HG02884 (cell line): ENCODE measurements around the gene PDE4DIP.
"Not testable (repeated sequence)": the region's sequence is repeated elsewhere in the genome, so short reads cannot be mapped to it uniquely, and the experiment has no call there.

Source experiments
- ATAC-seq: cut with Tn5 transposase; IDR thresholded peaks from one replicate; pipeline ENCODE4 v1.9.1; 2021; ENCODE audit warnings: mild to moderate bottlenecking, moderate library complexity; ENCODE audit not compliant: unreplicated experiment

Gene PDE4DIP

GRCh38 chr1:148916222-148916621 is 72.0 kb downstream of the PDE4DIP start:
- ATAC-seq = not testable (repeated sequence)

- not testable (repeated sequence) for ATAC-seq
These were observed 72.6 kb downstream of the PDE4DIP start for GRCh38 chr1:148916695-148917348.

- ATAC-seq = not testable (repeated sequence)
These were observed 74.7 kb downstream of the PDE4DIP start for GRCh38 chr1:148918836-148919447.

GRCh38 chr1:148921047-148921446 is 76.8 kb downstream of the PDE4DIP start:
- not testable (repeated sequence) for ATAC-seq

DNA sequence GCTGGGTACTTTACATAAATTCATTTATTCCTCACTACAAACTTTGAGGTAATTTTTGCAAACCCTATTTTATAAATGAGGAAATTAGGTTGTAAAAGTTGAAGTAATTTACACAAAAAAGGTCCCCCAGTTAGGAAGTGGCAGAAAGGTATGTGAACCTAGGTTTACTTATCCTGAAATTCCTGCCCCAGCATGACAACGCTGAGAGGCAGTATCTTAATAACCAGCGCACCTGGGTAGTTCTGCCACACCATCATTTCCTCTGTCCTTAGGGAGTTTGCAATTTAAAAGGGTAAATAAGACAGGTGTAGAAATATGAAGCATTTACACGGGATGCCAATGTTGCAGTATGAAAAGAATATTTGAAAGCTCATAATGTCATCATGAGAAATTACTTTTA is 79.6 kb downstream of the PDE4DIP start:
- not testable (repeated sequence) for ATAC-seq

GRCh38 chr1:148927645-148928044 is 83.4 kb downstream of the PDE4DIP start:
- ATAC-seq = not testable (repeated sequence)

DNA sequence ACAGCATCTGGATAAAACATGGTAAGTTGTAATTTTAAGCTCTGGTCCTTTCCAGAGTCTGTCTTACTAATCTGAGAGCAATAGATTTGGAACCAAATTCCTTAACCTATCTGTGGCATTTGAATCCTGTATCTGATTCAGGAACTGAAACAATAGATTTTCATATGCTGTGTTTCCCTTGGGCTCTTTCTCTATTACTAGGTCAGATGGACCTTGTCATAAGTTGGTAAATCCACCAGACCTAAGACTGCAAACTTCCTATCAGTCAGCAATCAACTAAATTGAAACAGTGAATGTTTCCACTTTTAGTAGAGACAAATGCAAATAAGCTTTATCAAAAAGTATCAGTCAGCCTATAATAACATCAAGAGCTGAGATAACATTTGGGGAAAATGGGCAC is 85.0 kb downstream of the PDE4DIP start:
- ATAC-seq = not testable (repeated sequence)

- not testable (repeated sequence) for ATAC-seq
These were observed 91.3 kb downstream of the PDE4DIP start for GRCh38 chr1:148935381-148936002.

DNA sequence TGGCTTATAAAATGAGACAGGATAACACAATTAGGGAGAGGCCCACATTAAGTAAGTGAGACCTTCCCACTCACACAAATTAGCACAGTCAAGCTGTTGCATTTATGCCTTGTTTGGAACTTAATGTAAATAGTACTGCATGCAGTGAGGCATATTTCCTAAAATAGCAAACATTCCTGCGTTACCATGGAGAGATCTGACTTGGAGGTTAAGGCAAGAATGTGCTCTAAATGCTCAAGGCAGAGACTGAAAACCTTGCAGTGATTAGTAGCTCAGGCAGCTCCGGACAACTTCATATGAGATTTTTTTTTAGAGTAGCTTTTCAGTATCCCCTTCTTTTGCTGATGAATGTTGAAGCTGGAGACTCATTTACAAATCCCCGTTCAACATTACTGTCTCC is 98.7 kb downstream of the PDE4DIP start:
- not testable (repeated sequence) for ATAC-seq

DNA sequence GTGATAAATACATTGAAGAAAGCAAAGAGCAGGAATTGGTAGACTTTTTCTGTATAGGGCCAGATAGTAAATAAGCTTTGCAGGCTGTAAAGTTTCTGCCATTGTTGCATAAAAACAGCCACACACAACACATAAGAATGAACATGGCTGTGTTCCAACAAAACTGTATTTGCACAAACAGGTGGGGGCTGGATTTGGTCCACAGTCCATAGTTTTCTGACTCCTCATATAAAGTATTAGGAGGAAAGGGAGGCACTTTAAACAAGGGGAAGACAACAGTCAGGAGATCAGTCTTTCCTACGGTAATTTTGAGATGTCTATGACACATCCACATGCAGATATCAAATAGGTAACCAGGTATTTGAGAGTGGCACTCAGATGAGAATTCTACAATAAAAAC is 100.9 kb downstream of the PDE4DIP start:
- not testable (repeated sequence) for ATAC-seq

DNA sequence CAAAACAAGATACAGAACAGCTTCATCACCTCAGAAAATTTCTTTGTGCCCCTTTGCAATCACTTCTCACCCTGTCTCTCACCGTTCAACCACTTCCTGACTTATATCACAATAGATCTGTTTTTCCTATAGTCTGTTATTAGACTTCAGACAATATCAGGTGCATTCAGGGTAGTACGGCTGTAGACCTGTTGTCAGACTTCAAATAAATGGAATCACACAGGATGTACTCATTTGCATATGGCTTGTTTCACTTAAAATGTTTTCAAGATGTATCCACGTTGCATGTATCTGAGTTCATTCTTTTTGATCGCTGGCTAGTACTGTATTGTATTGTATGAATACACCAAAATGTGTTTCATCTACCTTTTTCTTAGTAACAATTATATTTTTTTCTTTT is 104.5 kb downstream of the PDE4DIP start:
- ATAC-seq = not testable (repeated sequence)

DNA sequence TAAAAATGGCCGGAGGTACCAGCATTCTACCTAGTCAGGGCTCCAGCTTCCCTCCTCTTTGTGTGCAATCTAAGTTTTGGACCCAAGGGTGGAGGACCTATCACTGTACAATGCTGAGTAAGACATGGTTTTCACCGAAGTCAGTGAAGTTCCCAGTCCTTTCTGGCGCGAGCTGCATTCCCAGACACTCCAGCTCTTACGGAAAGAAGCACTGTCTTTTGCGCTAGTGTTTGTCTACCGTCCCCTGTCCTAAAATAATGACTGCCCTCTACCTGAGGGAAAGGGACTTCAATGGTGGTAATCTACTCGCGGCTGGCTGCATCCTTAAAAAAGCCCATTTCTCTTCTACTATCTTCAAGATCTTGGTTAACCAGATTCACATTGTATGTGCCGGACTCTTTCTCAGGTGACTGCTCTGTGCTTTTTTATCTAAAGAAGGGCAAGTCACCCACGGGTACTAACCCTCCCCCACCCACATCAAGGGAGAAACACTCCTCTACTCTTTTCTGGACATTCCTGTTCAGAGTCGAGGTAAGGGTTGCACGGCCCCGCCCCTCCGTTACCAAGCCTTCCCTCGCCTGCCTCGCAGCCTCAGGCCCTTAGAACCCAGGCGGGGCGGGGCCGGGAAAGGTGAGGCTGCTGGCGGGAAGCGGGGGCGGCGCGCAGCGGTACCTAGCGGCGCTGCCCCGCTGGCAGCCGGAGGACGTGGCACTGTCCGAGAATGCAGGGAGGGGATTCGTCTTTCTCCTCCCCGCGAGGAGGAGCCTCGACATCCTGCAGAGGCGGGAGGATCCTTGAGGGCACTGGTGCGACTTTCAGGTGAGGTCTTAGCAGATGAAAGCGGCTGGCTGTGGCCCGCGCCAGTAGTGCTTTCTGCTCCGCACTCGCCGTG is 107.4 kb downstream of the PDE4DIP start:
- ATAC-seq = peak; percentile 58

GRCh38 chr1:148952253-148952937 is 108.2 kb downstream of the PDE4DIP start:
- ATAC-seq = peak; percentile 69

DNA sequence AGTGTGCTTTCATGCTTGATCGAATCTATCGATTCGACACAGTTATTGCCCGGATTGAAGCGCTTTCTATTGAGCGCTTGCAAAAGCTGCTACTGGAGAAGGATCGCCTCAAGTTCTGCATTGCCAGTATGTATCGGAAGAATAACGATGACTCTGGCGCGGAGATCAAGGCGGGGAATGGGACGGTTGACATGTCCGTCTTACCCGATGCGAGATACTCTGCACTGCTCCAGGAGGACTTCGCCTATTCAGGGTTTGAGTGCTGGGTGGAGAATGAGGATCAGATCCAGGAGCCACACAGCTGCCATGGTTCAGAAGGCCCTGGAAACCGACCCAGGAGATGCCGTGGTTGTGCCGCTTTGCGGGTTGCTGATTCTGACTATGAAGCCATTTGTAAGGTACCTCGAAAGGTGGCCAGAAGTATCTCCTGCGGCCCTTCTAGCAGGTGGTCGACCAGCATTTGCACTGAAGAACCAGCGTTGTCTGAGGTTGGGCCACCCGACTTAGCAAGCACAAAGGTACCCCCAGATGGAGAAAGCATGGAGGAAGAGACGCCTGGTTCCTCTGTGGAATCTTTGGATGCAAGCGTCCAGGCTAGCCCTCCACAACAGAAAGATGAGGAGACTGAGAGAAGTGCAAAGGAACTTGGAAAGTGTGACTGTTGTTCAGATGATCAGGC is 108.8 kb downstream of the PDE4DIP start:
- ATAC-seq = peak; percentile 1

- not testable (repeated sequence) for ATAC-seq
These were observed 109.5 kb downstream of the PDE4DIP start for GRCh38 chr1:148953730-148954129.

- ATAC-seq = not testable (repeated sequence)
These were observed 114.1 kb downstream of the PDE4DIP start for GRCh38 chr1:148958343-148958742.

GRCh38 chr1:148960212-148961000 is 116.2 kb downstream of the PDE4DIP start:
- ATAC-seq = not testable (repeated sequence)

DNA sequence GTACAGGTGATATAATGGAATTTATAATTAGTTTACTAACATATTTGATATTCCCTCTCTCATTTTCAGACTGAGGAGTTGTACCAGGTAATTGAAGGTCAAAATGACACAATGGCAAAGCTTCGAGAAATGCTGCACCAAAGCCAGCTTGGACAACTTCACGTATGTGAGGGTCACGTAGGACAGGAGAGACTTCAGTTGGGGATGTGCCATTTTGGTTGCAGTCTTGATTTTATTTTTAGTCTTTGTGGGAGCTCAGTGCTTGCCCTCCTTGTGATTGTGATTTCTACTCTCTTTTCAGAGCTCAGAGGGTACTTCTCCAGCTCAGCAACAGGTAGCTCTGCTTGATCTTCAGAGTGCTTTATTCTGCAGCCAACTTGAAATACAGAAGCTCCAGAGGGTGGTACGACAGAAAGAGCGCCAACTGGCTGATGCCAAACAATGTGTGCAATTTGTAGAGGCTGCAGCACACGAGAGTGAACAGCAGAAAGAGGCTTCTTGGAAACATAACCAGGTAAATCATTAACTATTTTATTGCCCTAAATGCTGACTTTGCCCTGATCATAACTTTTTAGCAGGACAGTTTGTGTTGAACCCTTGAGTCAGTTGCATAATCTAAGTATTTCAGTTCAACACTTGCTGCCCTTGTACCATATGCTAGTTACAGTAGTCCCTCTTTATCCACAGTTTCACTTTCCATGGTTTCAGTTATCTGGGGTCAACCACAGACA is 118.1 kb downstream of the PDE4DIP start:
- not testable (repeated sequence) for ATAC-seq
